ENCODE results near the gene EFEMP2. TPM values are rescaled to one million over a fixed set of nuclear protein-coding genes. Genes with fewer than 3 reads are reported as not detected.
A peak's percentile ranks its signal among the peaks of the same experiment; 100 is the strongest.

EFEMP2 gene
- total RNA-seq, 1 donor from 2014 or later: 95.2 TPM

- intact Hi-C loops (cut with micrococcal nuclease): loop anchor here (10.0 kb wide), 1 partner anchor 97 kb away; no protein-coding TSS in a partner anchor
- no peak for ATAC-seq
- no peak for DNase-seq
These were observed 15.1 kb upstream of the EFEMP2 start for GRCh38 chr11:65887723-65888162.

GRCh38 chr11:65886826-65887722 lies 14.5 kb upstream of the EFEMP2 start:
- ATAC-seq (no peak), DNase-seq (peak; percentile 37)
- intact Hi-C loops (cut with micrococcal nuclease): loop anchor here (10.0 kb wide), 1 partner anchor 98 kb away; no protein-coding TSS in a partner anchor

DNA sequence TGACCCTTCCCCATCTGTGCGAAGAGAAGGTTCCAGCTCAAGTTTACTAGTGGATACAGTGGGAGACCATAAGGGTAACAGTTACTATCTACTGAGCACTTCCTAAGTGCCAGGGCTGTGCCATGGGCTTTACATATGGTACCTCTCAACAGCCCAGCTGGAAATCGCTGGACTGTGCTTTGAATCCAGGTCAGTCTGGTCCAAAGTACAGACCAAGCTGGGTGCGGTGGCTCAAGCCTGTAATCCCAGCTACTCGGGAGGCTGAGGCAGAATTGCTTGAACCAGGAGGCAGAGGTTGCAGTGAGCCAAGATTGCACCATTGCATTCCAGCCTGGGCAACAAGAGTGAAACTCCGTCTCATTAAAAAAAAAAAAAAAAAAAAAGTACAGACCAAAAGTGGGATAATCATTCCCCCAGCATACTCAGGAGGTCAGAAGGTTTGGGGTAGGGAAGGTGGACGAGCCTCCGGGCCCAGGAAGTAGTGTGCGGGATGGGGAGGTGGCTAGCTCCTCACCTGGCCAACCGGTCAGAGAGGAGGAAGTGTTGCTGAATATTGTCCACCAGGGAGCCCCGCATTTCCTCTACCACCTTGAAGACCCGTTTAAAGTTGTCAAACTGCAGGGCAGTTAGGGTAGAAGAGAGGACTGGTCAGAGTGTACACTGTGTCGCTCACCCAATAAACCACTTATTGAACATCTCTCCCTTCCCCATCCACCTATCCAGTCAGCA lies 13.4 kb upstream of the EFEMP2 start:
- intact Hi-C loops (cut with micrococcal nuclease): loop anchor here (10.0 kb wide), 1 partner anchor 99 kb away; no protein-coding TSS in a partner anchor
- DNase-seq: peak; percentile 9
- no peak for ATAC-seq

GRCh38 chr11:65885231-65885630 lies 12.6 kb upstream of the EFEMP2 start:
- intact Hi-C loops (cut with micrococcal nuclease): loop anchor here (10.0 kb wide), 1 partner anchor 100 kb away; no protein-coding TSS in a partner anchor
- no peak for ATAC-seq
- DNase-seq: peak; percentile 24

- intact Hi-C loops (cut with micrococcal nuclease): loop anchor here (10.0 kb wide), 1 partner anchor 100 kb away; no protein-coding TSS in a partner anchor
- ATAC-seq (peak; percentile 27), DNase-seq (peak; percentile 85)
These were observed 12.1 kb upstream of the EFEMP2 start for GRCh38 chr11:65884716-65885092.

DNA sequence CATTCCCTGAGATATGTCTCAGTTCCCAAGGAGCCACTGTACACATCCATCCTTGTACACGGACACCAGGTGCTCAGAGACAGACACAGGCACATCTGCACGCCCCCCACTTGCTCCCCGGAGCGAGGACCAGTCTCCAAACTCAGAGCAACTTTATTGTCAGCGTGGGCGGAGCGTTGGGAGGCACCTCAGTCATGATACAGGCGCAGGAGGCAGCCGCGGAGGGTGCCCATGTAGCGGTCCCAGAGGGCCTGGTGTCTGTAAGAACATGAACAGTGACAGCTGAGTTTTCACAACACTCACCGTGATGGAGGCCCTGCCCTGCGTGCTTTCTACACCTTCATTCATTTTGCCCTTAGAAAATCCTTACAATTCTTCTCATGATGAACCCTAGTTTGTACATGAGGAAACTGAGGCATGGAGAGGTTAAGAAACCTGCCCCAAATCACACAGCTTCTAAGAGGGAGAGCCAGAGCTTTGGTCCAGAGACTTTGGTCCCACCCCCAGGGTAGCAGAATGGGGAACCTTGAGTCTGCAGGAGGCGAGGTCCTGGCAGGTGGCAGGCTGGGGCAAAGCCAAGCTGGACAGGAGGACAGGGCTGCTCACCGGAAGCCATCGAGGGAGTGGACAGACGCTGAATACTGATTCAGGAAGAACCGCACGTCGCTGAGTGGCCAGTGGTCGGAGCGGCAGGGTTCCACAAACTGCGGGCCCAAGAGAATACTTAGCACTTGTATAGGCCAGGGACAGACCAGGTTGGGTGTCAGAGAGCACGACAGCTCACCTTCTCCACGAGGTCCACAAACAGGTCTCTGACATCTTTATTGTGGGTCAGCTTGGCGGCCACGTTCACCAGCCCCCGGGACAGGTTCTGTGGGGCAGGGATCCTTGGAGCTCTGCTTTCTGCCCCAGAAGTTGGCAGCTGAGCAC lies 11.5 kb upstream of the EFEMP2 start:
- no peak for ATAC-seq
- peak; percentile 25 for DNase-seq
- intact Hi-C loops (cut with micrococcal nuclease): loop anchor here (10.0 kb wide), 1 partner anchor 101 kb away; no protein-coding TSS in a partner anchor

DNA sequence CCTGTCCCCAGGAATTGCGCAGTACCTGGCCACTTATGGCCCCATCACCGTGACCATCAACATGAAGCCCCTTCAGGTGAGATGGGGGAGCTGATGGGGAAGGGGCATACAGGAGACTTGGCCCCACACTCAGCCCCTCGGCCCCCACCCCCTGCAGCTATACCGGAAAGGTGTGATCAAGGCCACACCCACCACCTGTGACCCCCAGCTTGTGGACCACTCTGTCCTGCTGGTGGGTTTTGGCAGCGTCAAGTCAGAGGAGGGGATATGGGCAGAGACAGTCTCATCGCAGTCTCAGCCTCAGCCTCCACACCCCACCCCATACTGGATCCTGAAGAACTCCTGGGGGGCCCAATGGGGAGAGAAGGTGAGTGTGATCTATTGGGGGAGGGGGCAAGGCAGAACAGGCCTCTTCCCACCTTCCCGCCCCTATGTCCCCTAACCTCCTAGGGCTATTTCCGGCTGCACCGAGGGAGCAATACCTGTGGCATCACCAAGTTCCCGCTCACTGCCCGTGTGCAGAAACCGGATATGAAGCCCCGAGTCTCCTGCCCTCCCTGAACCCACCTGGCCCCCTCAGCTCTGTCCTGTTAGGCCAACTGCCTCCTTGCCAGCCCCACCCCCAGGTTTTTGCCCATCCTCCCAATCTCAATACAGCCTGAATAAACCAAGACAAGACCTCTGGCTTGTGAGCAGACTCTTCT lies 10.6 kb upstream of the EFEMP2 start:
- ATAC-seq (no peak), DNase-seq (peak; percentile 30)
- intact Hi-C loops (cut with micrococcal nuclease): loop anchor here (10.0 kb wide), 1 partner anchor 102 kb away; no protein-coding TSS in a partner anchor

GRCh38 chr11:65882120-65883057 lies 9.8 kb upstream of the EFEMP2 start:
- peak; percentile 21 for DNase-seq
- no peak for ATAC-seq
- intact Hi-C loops (cut with micrococcal nuclease): loop anchor here (10.0 kb wide), 1 partner anchor 102 kb away; no protein-coding TSS in a partner anchor

DNA sequence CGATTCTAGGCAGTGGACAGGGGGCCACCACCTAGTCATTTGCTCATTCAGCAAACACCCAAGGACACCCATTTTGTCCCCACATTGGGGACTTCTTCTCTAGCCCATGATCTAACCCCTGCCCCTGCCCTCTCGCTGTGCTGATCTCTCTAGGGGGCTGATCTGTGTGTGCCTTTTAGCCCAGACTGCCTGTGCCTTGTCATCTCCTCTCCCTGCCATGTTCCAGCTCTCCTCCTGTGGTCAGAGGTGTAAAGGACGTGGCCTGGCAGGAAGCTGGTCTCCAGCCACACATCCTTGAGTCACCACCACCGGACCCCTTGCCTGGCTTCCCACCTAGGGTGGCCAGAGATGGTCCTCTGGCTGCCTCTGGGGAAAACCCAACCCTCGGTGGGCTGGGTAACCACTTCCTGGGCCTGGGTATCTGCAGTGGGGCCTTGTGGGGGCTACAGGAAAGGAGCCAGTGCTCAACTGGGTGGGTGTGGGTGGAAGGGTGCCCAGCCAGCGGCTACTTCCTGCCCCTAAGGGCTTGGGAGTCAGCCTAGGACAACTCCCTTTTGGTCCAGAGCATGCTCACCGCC lies 8.3 kb upstream of the EFEMP2 start:
- DNase-seq (peak; percentile 20), ATAC-seq (no peak)
- intact Hi-C loops (cut with micrococcal nuclease): loop anchor here (10.0 kb wide), 1 partner anchor 104 kb away; no protein-coding TSS in a partner anchor

- ATAC-seq (no peak), DNase-seq (peak; percentile 14)
- intact Hi-C loops (cut with micrococcal nuclease): loop anchor here (10.0 kb wide), 1 partner anchor 105 kb away; no protein-coding TSS in a partner anchor
These were observed 7.4 kb upstream of the EFEMP2 start for GRCh38 chr11:65880027-65880426.

DNA sequence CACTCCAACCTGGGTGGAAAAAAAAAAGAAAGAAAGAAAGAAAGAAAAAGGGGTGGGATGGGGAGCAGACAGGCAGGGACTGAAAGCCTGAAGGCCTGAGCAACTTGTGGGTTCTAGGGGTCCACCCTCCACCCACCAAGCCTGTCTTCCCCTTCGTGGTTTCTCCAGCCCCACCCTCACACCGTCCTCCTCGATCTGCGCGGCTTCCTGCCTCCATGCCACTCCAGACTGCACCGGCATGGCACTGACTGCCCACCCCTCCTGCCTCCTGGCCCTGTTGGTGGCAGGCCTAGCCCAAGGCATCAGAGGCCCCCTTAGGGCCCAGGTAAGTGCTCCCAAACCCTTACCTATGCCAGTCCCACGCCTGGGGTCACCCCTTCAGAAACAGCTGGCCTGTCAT lies 7.0 kb upstream of the EFEMP2 start, which contains the start of gene CTSW:
Gene CTSW (plus strand): TSS at position 221 of the 400 bp plus-strand sequence. CDS start 18 bp downstream, at position 239.
- ATAC-seq: no peak
- intact Hi-C loops (cut with micrococcal nuclease): loop anchor here (10.0 kb wide), 1 partner anchor 105 kb away; no protein-coding TSS in a partner anchor
- DNase-seq: peak; percentile 35

- intact Hi-C loops (cut with micrococcal nuclease): no loop called here
- peak; percentile 94 for ATAC-seq
- DNase-seq: peak; percentile 98
These were observed 937 bp upstream of the EFEMP2 start for GRCh38 chr11:65873318-65874156.

DNA sequence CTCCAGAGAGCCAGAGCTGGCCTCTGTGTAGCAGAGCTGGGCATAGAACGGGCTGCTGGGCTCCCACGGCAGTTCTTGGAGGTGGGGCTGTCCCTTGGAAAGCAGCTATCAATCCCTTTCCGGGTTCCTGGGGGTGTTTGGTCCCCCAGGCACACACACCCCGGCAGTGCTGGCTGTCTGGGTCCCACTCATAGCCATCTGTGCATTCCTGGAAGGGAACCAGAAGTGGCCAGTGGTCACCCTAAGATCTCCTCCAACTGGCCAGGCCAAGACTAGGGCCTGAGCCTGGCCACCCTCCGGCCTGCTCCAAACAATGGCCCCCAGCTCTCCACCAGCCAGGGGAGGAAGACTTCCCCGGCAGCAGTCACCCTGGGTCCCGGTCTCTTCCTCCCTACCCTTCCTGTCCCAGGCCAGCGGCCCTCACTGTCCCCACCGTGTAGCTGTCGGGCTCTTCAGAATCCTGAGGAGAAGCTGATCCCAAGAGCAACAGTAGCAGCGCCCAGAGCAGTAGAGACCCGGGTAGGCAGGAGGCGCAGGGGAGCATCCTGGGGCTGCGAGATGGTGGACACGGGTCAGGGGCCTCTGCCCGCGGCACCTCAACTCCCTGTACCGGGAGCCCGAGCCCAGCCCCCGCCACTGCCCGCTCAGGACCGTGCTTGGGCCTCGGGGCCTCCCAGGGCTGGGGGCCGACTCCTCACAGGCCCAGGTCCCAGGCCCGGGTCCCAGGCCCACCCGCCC lies 620 bp downstream of the EFEMP2 start:
- ATAC-seq (peak; percentile 16), DNase-seq (peak; percentile 64)
- intact Hi-C loops (cut with micrococcal nuclease): no loop called here

Measured in left ventricle myocardium superior (tissue), 1 donor.